BLaER1 (cell line): ENCODE data around the gene ABTB1.

Experiments used
- H3K27ac ChIP-seq: shearing (Covaris generic); formaldehyde crosslinking; 2 replicates; pipeline ENCODE4 v1.8.1; 2022
- H3K27me3 ChIP-seq: shearing (Covaris generic); formaldehyde crosslinking; 2 replicates; pipeline ENCODE4 v1.8.1; 2022
- H3K36me3 ChIP-seq: shearing (Covaris generic); formaldehyde crosslinking; 2 replicates; pipeline ENCODE4 v1.8.1; 2022
- H3K4me1 ChIP-seq: shearing (Covaris generic); formaldehyde crosslinking; 2 replicates; pipeline ENCODE4 v1.8.1; 2022
- H3K4me2 ChIP-seq: shearing (Covaris generic); formaldehyde crosslinking; 2 replicates; pipeline ENCODE4 v1.8.1; 2022
- H3K4me3 ChIP-seq: shearing (Covaris generic); formaldehyde crosslinking; 2 replicates; pipeline ENCODE4 v1.8.1; 2022
- H3K9ac ChIP-seq: shearing (Covaris generic); formaldehyde crosslinking; 2 replicates; pipeline ENCODE4 v1.8.1; 2022
- H3K9me3 ChIP-seq: shearing (Covaris generic); formaldehyde crosslinking; 2 replicates; pipeline ENCODE4 v1.8.1; 2022
- H4K20me1 ChIP-seq: shearing (Covaris generic); formaldehyde crosslinking; 2 replicates; pipeline ENCODE4 v1.8.1; 2022
- Cebpa-rat ChIP-seq: shearing (Covaris generic); IDR thresholded peaks from 2 replicates; pipeline ENCODE4 v1.8.1; 2022

The ABTB1 gene

DNA sequence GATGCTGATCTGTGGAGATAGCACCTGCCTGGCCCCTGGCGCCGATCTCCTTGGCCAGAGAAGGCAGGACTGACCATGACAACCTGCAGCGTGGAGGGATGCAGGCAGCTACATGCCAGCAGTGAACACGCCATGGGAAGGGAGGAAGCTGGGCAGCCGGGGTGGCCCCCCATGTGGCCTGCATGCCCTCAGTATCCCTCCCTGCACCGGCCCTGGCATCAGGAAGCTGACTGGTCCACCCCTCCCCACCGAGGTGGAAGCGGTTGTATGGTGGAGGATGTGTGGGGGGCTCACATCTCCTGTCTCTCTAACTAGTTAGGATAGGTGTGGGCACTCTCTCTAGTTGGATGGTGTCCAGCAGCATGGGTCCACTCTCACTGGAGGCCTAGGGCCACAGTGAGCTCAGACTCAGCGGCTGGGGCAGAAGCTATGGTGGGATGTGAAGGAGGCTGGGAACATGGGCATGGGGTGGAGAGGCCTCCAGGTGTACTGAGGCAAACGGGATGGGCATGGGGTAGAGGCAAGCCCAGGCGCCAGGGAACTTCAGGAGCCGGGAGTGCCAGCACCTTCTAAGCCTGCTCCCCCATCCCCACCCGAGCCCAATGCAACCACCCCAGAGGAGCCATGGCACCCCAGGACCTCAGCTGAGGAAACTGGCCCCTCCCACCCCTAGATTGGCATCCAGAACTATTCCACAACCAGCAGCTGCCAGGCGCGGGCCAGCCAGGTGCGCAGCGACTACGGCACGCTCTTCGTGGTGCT is 1.8 kb upstream of the ABTB1 start:
- TF ChIP-seq Cebpa-rat: no peak
- H3K27me3 ChIP-seq: no peaks in the 10 kb centered on the region
- H3K4me1 ChIP-seq: peaks cover 23% of the 10 kb centered on the region
- peak overlapping the region; percentile 97; the same call in 1 of the 2 replicates for H3K9ac ChIP-seq
- no peaks in the 10 kb centered on the region for H3K9me3 ChIP-seq
- H4K20me1 ChIP-seq: peaks cover 3% of the 10 kb centered on the region; the same call in 1 of the 2 replicates
- H3K27ac ChIP-seq: peak overlapping the region; percentile 99; the same call in 1 of the 2 replicates
- peak overlapping the region; percentile 99 for H3K4me2 ChIP-seq
- H3K36me3 ChIP-seq: 0 out of 2 replicates have a peak, but pooled peaks cover 5% of the 10 kb centered on the region
- H3K4me3 ChIP-seq: peak overlapping the region; percentile 91; the same call in 1 of the 2 replicates

DNA sequence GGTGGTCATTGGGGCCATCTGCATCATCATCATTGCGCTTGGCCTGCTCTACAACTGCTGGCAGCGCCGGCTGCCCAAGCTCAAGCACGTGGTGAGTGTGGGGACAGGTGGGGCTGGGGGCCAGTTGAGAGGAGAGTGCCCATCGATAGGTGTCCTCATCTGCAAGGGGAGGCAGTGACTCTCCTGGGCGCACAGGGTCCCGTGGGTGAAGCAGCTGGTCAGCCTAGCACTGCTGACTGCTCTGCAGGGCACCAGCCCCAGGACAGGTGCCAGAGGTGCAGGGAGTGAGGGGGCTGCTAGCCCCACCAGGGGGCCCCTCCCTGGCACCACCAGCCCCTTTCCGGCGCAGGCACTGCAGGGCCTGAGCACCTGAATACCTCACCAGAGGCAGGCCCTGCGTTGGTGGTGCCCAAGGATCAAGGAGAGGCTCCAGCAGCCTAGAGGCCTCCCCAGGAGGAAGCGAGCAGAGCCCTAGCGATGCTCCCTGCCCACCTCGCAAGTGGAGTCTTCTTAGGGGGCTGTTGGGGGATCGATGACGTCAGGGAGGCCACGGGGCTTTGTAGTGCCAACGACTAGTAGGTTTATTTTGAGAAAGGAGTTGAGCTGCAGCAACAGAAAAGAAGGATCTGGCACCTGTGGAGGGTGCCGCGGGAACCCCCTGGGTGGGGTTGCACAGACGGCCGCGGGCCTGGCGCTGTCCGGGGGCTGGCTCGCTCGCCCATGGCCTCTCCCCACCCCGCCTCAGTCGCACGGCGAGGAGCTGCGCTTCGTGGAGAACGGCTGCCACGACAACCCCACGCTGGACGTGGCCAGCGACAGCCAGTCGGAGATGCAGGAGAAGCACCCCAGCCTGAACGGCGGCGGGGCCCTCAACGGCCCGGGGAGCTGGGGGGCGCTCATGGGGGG is 976 bp upstream of the ABTB1 start:
- peaks cover 32% of the 10 kb centered on the region for H3K4me1 ChIP-seq
- H3K27ac ChIP-seq: peak overlapping the region; percentile 99
- H3K27me3 ChIP-seq: no peaks in the 10 kb centered on the region
- H3K9ac ChIP-seq: peak overlapping the region; percentile 97
- H3K4me3 ChIP-seq: peak overlapping the region; percentile 91
- H3K4me2 ChIP-seq: peak overlapping the region; percentile 99
- no peaks in the 10 kb centered on the region for H3K9me3 ChIP-seq
- no peak for TF ChIP-seq Cebpa-rat
- peaks cover 11% of the 10 kb centered on the region; the same call in 1 of the 2 replicates for H4K20me1 ChIP-seq
- peaks cover 6% of the 10 kb centered on the region; the same call in 1 of the 2 replicates for H3K36me3 ChIP-seq

DNA sequence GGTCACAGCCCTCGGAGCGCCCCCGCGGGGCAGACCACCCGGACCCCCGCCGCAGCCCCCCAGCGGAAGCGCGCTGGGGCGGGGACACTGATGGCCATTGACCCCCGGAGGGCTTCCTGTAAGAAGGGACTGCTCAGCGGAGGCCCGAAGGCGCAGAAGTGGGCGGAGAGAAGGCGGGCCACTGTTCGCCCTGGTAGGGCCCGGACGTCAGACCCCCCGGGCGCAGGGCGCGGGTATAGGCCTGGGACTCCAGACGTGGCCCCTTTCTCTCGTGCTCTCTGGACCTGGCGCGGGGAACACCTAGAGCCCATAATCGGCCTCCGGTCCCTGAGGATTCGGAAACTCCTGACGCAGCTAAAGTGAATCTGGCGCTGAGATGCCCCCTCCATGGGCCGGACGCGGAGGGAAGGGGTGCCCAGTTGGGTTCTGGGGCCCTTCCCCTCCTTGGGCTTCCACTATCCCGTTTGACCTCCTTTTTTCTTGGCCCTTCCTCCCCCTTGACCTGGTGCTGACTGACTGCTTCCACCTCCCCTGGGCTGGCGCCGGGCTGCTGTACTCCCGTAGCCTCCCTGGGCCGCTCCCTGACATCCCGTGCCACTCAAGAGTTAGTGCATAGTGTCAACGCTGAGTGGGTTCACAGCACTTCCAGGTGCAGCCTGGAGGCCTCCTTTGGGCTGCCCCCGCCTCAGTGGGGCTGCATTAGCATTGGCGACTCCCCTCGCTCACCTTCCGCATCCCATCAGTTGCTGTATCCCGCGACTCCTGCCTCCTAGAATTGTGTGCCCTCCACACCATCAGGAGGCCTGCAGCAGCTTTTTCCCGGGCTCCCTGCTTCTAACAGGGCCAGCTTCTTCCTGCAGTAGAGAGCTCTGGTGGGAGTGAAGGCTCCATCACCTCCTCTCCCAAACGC is 694 bp downstream of the ABTB1 start:
- no peaks in the 10 kb centered on the region for H3K9me3 ChIP-seq
- no peak for TF ChIP-seq Cebpa-rat
- H3K27ac ChIP-seq: peak overlapping the region; percentile 80
- peaks cover 14% of the 10 kb centered on the region; the same call in 1 of the 2 replicates for H4K20me1 ChIP-seq
- H3K27me3 ChIP-seq: no peaks in the 10 kb centered on the region
- peaks cover 21% of the 10 kb centered on the region; the same call in 1 of the 2 replicates for H3K36me3 ChIP-seq
- peaks cover 41% of the 10 kb centered on the region for H3K4me1 ChIP-seq
- peak overlapping the region; percentile 83 for H3K9ac ChIP-seq
- H3K4me2 ChIP-seq: peak overlapping the region; percentile 97
- H3K4me3 ChIP-seq: peak overlapping the region; percentile 91

DNA sequence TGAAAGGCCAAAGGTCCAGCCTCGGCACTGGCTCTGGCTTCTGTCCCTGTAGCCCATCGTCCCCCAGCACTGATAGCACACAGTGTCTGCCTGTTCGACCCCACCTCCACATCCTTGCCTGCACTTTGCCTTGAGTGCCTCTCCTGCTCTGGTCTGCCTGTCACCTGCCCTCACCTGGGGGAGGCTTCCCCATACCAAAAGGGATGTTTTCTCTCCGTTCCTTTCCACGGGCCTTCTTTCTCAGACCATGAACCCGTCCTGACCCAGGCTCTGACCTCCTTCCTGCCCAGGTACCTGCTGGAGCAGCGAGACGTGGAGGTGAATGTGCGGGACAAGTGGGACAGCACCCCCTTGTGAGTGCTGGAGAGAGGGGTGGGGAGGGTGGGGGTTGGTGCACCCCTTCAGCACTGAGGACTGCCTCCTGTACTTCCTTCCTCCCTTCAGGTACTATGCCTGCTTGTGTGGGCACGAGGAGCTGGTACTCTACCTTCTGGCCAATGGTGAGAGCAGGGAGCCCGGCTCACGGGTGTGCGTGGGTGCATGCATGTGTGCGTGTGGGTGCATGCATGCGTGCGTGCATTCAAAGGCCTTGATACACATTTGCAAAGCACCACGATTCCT is 1.5 kb downstream of the ABTB1 start:
- Histone ChIP-seq H3K4me3 (no peak overlapping the region), H3K4me1 (peaks cover 41% of the 10 kb centered on the region)

DNA sequence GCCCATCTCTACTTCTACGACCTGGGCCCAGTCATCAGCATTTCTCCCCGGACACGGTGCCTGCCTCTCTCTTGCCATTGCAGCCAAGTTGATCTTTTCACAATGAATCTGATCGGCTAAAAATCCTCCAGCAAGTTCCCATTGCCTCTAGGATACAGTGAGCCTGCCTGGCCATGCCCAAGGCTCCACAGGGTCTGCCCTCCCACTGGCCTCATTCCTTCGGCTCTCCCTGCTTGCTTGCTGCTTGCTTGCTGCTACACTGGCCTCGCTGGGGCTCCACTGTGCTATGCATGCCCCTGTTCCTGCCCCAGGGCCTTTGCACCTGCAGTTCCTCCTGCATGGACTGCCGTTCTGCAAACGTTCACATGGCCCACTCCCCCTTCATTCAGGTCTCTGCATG is 2.0 kb downstream of the ABTB1 start:
- Histone ChIP-seq H3K27ac (no peak overlapping the region), H3K4me3 (no peak overlapping the region), H3K4me2 (no peak overlapping the region), H3K4me1 (peaks cover 41% of the 10 kb centered on the region), H3K9ac (no peak overlapping the region), H4K20me1 (peaks cover 14% of the 10 kb centered on the region; the same call in 1 of the 2 replicates), H3K9me3 (no peaks in the 10 kb centered on the region), H3K27me3 (no peaks in the 10 kb centered on the region), H3K36me3 (peaks cover 34% of the 10 kb centered on the region; the same call in 1 of the 2 replicates)
- TF ChIP-seq Cebpa-rat: no peak

More for the DNA sequence above, 1.5 kb downstream of the ABTB1 start:
- Histone ChIP-seq H3K9me3 (no peaks in the 10 kb centered on the region), H3K27me3 (no peaks in the 10 kb centered on the region), H3K9ac (no peak overlapping the region), H3K27ac (no peak overlapping the region), H3K4me2 (peak overlapping the region; percentile 97), H4K20me1 (peaks cover 14% of the 10 kb centered on the region; the same call in 1 of the 2 replicates), H3K36me3 (peaks cover 29% of the 10 kb centered on the region; the same call in 1 of the 2 replicates)
- no peak for TF ChIP-seq Cebpa-rat

DNA sequence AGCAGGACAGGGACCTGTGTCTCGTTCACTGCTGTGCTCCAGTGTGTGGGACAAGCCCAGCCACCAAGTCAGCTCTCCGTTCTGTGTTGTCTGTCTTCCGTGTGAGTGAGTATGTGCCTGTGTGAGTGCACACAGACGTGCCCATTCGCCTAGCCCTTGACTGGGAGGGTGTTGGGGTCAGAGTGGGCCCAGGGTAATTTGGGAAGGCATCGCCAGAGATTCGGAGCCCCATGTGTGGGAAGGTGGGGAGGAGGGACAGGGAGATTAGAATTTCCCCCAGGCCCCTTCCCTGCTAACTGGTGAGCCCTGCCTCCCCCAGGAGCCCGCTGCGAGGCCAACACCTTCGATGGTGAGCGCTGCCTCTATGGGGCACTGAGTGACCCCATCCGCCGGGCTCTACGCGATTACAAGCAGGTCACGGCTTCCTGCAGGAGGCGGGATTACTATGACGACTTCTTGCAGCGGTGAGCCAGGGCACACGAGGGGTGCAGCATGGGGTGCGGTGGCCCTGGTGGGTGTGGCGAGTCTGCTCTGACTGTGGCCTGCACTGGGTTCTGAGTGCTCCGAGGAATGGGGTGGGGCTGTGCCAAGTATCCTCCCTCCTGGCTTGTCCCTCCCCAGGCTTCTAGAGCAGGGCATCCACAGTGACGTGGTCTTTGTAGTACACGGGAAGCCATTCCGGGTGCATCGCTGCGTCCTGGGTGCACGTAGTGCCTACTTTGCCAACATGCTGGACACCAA is 3.1 kb downstream of the ABTB1 start:
- Histone ChIP-seq H3K27me3 (no peaks in the 10 kb centered on the region), H3K4me2 (peak overlapping the region; percentile 50), H3K36me3 (peaks cover 40% of the 10 kb centered on the region; the same call in 1 of the 2 replicates), H3K4me1 (peaks cover 49% of the 10 kb centered on the region), H3K9ac (no peak overlapping the region), H3K4me3 (no peak overlapping the region), H4K20me1 (peaks cover 14% of the 10 kb centered on the region; the same call in 1 of the 2 replicates), H3K27ac (no peak overlapping the region), H3K9me3 (no peaks in the 10 kb centered on the region)
- no peak for TF ChIP-seq Cebpa-rat

DNA sequence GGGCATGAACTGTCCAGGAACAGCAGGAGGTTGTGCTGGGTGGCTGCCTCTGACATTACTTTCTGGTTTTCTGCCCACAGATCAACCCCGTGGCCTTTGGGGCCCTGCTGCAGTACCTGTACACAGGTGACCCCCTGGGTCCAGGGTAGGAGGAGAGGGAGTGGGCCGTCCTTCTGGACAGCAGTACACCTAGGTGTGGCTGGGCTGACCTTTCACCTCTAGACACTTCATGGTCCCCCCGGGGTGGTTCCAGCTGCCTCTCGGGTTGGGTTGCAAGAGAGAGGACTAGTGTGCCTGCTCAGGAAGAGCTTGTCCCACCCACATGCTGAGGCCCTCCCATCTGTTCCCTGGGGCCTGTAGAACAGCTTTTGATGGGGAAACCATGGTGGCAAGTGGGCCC is 3.7 kb downstream of the ABTB1 start:
- Histone ChIP-seq H3K9ac (no peak overlapping the region), H3K9me3 (no peaks in the 10 kb centered on the region), H3K36me3 (peaks cover 40% of the 10 kb centered on the region; the same call in 1 of the 2 replicates), H4K20me1 (peaks cover 14% of the 10 kb centered on the region; the same call in 1 of the 2 replicates), H3K4me1 (peaks cover 52% of the 10 kb centered on the region), H3K4me3 (no peak overlapping the region), H3K27ac (no peak overlapping the region), H3K4me2 (peak overlapping the region; percentile 50), H3K27me3 (no peaks in the 10 kb centered on the region)
- TF ChIP-seq Cebpa-rat: no peak

DNA sequence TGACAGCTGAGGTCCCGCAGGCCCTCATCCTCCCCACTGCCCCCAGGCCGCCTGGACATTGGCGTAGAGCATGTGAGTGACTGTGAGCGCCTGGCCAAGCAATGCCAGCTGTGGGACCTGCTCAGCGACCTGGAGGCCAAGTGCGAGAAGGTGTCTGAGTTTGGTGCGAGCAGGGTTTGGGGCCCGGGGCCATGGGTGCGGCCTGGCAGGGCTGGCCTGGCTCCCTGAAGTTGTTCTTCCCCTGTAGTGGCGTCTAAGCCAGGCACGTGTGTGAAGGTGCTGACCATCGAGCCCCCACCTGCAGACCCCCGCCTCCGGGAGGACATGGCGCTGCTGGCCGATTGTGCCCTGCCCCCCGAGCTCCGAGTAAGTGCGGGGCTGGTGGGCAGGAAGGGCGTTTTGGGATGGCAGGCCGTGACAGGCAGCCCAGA is 4.2 kb downstream of the ABTB1 start:
- H3K36me3 ChIP-seq: peaks cover 40% of the 10 kb centered on the region; the same call in 1 of the 2 replicates
- no peak overlapping the region for H3K27ac ChIP-seq
- no peaks in the 10 kb centered on the region for H3K9me3 ChIP-seq
- peaks cover 52% of the 10 kb centered on the region for H3K4me1 ChIP-seq
- H3K4me2 ChIP-seq: peak overlapping the region; percentile 50
- H4K20me1 ChIP-seq: peaks cover 14% of the 10 kb centered on the region; the same call in 1 of the 2 replicates
- no peaks in the 10 kb centered on the region for H3K27me3 ChIP-seq
- no peak for TF ChIP-seq Cebpa-rat
- H3K9ac ChIP-seq: no peak overlapping the region
- H3K4me3 ChIP-seq: no peak overlapping the region
